ENCODE results near the gene CEP162.

The CEP162 gene

DNA sequence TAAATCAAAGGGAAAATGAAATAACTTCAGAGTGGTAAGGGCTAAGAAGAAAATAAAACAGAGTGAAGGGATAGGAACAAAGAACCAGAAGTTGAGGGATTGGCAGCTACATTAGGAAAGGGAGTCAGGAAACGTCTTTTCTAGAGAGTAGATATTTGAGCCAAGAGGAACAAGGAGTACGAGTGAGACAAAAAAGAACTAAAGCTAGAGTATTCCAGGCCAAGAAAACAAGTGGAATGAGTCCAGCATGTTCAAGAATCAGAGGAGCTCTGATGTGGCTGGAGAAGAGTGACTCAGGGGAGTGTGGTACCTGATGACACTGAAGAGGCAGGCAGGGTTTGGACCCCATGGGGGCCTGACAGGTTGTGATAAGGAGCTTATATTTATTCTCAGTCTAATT lies 66.3 kb downstream of the CEP162 start:
- in situ Hi-C loops (cut with HindIII; ENCODE audit: low sequenced_read_pairs): no loop called here
- H3K4me3 ChIP-seq (ENCODE audit: low read depth, low read length): no peak overlapping the region
- TF ChIP-seq, protein P1, sequence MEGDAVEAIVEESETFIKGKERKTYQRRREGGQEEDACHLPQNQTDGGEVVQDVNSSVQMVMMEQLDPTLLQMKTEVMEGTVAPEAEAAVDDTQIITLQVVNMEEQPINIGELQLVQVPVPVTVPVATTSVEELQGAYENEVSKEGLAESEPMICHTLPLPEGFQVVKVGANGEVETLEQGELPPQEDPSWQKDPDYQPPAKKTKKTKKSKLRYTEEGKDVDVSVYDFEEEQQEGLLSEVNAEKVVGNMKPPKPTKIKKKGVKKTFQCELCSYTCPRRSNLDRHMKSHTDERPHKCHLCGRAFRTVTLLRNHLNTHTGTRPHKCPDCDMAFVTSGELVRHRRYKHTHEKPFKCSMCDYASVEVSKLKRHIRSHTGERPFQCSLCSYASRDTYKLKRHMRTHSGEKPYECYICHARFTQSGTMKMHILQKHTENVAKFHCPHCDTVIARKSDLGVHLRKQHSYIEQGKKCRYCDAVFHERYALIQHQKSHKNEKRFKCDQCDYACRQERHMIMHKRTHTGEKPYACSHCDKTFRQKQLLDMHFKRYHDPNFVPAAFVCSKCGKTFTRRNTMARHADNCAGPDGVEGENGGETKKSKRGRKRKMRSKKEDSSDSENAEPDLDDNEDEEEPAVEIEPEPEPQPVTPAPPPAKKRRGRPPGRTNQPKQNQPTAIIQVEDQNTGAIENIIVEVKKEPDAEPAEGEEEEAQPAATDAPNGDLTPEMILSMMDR (IDR thresholded peaks at IDR 0.05; ENCODE audit: low read depth, low read length): no peak
- no peak for DNase-seq (ENCODE audit: low read depth, low spot score)

DNA sequence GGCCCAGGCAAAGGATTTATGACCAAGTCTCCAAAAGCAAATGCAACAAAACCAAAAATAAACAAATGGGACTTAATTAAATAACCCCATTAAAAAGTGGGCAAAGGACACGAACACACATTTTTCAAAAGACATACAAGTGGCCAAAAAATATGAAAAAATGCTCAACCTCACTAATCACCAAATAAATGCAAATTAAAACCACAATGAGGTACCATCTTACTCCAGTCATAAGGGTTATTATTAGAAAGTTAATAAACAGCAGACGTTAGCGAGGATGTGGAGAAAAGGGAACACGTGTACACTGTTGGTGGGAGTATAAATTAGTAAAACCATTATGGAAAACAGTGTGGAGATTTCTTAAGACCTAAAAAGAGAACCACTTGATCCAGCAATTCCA lies 71.1 kb downstream of the CEP162 start:
- TF ChIP-seq, protein P1 (IDR thresholded peaks at IDR 0.05; ENCODE audit: low read depth, low read length): no peak
- no peak for DNase-seq (ENCODE audit: low read depth, low spot score)
- in situ Hi-C loops (cut with HindIII; ENCODE audit: low sequenced_read_pairs): no loop called here
- H3K4me3 ChIP-seq (ENCODE audit: low read depth, low read length): no peak overlapping the region

DNA sequence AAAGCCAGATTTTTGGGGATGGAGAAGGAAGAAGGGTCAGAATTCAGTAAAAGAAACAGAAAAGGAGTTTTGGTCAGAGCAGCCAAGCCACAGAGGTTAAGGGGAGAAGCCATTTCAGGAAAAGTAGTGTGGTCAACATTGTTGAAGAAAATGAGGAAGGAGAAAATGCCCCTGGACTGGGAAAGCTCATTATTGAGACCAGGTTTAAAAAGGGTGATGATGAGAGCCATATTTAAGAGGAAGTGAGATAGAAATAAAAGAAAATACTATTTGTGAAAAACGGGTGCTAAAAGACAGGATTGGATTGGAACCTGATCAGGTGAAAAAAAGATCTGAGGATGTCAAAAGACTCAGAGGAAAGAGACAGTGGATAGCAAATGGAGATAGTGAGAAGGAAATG lies 75.8 kb downstream of the CEP162 start:
- TF ChIP-seq, protein P1 (IDR thresholded peaks at IDR 0.05; ENCODE audit: low read depth, low read length): no peak
- DNase-seq (ENCODE audit: low read depth, low spot score): no peak
- in situ Hi-C loops (cut with HindIII; ENCODE audit: low sequenced_read_pairs): no loop called here
- H3K4me3 ChIP-seq (ENCODE audit: low read depth, low read length): no peak overlapping the region

DNA sequence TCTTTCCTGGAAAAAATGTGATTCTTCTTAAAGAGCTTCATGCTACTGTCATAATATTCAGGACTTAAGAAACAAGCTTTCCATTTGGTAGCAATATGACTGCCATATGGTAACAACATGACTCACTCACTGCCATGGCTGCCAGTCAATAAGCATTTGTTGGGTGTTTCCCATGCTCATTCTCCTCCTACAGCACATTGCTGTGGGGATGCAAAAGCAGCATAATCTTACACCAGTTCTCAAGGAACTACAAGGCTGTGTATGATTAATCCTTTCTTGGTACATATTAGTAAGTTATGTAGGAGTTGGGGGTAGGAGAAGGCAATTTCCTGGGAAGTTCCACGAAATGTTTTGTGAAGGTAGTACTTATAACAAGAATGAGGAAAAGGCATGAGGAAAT lies 76.7 kb downstream of the CEP162 start:
- TF ChIP-seq, protein P1 (IDR thresholded peaks at IDR 0.05; ENCODE audit: low read depth, low read length): no peak
- H3K4me3 ChIP-seq (ENCODE audit: low read depth, low read length): no peak overlapping the region
- DNase-seq (ENCODE audit: low read depth, low spot score): peak; percentile 76
- in situ Hi-C loops (cut with HindIII; ENCODE audit: low sequenced_read_pairs): no loop called here

DNA sequence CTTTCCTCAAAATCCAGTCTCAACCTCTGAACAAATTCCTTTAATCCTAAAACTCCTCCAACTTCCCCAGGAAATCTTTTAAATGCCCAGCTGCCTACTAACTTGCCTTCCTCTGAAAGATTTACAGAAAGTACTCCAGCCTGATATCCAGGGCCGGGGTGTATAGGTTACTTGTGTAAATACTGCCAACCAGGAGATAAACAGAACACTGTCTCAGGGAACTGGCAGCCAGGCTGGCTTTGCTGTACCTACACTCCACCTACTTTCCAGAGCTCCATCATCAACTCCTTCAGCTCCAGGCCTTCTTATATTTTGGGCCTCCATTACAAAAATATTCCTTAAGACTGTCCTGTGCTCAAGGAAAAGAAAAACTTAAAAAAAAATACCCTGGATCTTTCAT lies 85.9 kb downstream of the CEP162 start:
- TF ChIP-seq, protein P1 (IDR thresholded peaks at IDR 0.05; ENCODE audit: low read depth, low read length): no peak
- no peak overlapping the region for H3K4me3 ChIP-seq (ENCODE audit: low read depth, low read length)
- in situ Hi-C loops (cut with HindIII; ENCODE audit: low sequenced_read_pairs): no loop called here
- no peak for DNase-seq (ENCODE audit: low read depth, low spot score)

DNA sequence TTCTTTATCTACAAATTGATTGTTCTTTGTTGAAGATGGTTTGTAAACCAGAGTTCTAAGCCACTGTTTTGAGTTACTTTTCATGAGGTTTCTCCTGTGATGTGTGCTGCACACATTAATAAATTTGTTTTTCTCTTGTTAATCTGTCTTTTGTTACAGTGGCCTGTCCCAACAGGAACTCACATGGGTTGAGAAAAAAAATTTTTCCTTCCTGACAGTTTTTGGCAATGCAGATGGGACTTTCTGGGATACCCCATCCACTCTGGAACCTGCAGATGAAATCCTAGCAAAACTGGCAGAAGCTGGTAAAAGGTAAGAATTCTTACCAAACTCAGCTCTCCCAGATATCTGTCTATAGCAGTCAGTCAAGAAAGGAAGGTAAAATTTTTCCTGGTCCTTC lies 88.1 kb downstream of the CEP162 start:
- in situ Hi-C loops (cut with HindIII; ENCODE audit: low sequenced_read_pairs): no loop called here
- TF ChIP-seq, protein P1 (IDR thresholded peaks at IDR 0.05; ENCODE audit: low read depth, low read length): no peak
- H3K4me3 ChIP-seq (ENCODE audit: low read depth, low read length): no peak overlapping the region
- DNase-seq (ENCODE audit: low read depth, low spot score): no peak

DNA sequence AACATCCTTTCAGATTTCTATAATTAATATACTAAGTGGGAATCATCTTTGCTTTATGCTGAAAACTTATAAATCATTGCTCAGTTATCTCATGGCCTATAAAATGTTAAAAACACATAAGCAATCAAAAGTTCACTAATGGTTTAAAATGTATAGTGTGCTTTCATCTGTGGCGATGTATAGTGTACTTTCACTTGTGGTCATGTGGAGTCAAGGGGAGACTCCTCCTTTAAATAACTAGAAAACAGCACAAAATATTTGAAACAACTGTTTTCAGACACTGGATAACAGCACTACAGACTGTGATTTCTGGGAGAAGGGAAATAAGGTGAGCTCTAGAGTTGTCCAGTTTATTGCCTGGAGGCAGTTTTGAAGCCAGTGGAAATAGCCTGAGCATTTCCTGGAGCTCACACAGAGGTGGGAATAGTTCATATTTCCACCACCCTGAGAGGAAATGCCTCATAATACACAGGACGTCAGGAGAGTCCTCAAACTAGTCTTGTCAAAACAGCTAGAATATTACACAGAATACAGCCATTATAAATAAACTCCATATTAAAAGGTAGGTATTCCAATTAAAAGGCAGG lies 89.4 kb downstream of the CEP162 start:
- TF ChIP-seq, protein P1 (IDR thresholded peaks at IDR 0.05; ENCODE audit: low read depth, low read length): no peak
- in situ Hi-C loops (cut with HindIII; ENCODE audit: low sequenced_read_pairs): no loop called here
- H3K4me3 ChIP-seq (ENCODE audit: low read depth, low read length): no peak overlapping the region
- DNase-seq (ENCODE audit: low read depth, low spot score): peak; percentile 65

All from astrocyte of the spinal cord (primary cell).